ENCODE results near the gene TOMM22. TPM values are rescaled to one million over a fixed set of nuclear protein-coding genes. Genes with fewer than 3 reads are reported as not detected.

Gene TOMM22
- total and polyA plus RNA-seq, 2 donors (not counting 3 experiments of a cell fraction or from before 2014, with no cell fraction given), result 62.3 to 98.8 TPM

- no peak for FAIRE-seq
- ChIA-PET CTCF (interaction anchor here (1.1 to 2.0 kb wide), 2 partner anchors 10 to 18 kb away, joined by 3 to 11 read pairs; no protein-coding TSS in a partner anchor), POLR2A (no interaction called here)
- no peaks in the 10 kb centered on the region for H3K27me3 ChIP-seq (ENCODE audit: control insufficient read depth in 2 of 2, insufficient read depth in 2 of 2, low read length in 2 of 2)
- DNase-seq (ENCODE audit: low read depth, low spot score), result no peak
- H2AFZ ChIP-seq (ENCODE audit: low read depth, low read length), result no peak overlapping the region
- H3K9me3 ChIP-seq (replicated peaks; ENCODE audit: control insufficient read depth, insufficient read depth, low read length), result no peaks in the 10 kb centered on the region
- H3K4me3 ChIP-seq (replicated peaks in 1 of 3; ENCODE audit: insufficient read depth in 1 of 3, low read depth in 1 of 3, low read length in 3 of 3), result no peak overlapping the region
- no peak overlapping the region for H3K4me2 ChIP-seq (ENCODE audit: insufficient read depth, low read length)
- intact Hi-C loops (cut with micrococcal nuclease) (no loop called here), dilution Hi-C loops (cut with MboI; ENCODE audit: extremely low pct_ligation_motif_present, low sequenced_read_pairs) (no loop called here)
- H3K9ac ChIP-seq (replicated peaks; ENCODE audit: extremely low read depth, insufficient read depth, low read length), result no peak overlapping the region
- BruUV-seq (replicated peaks), result no TSS peak
- peaks cover 3 to 11% of the 10 kb centered on the region in 2 experiments for H3K36me3 ChIP-seq (ENCODE audit: control insufficient read depth in 2 of 2, extremely low read depth in 1 of 2, insufficient read depth in 2 of 2, low read length in 2 of 2)
- no peaks in the 10 kb centered on the region for H4K20me1 ChIP-seq (replicated peaks; ENCODE audit: control insufficient read depth, extremely low read depth, insufficient read depth, low read length)
- H3K27ac ChIP-seq (ENCODE audit: insufficient read depth, low read depth, low read length), result no peak overlapping the region
- peaks cover 38% of the 10 kb centered on the region for H3K79me2 ChIP-seq (ENCODE audit: control insufficient read depth, insufficient read depth, low read length)
- H3K9me1 ChIP-seq (replicated peaks; ENCODE audit: control insufficient read depth, extremely low read depth, insufficient read depth, low read length), result no peaks in the 10 kb centered on the region
- peaks cover 10% of the 10 kb centered on the region for H3K4me1 ChIP-seq (ENCODE audit: control insufficient read depth, extremely low read depth, insufficient read depth, low read length)
- TF ChIP-seq, protein P1, sequence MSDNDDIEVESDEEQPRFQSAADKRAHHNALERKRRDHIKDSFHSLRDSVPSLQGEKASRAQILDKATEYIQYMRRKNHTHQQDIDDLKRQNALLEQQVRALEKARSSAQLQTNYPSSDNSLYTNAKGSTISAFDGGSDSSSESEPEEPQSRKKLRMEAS (IDR thresholded peaks at IDR 0.05; ENCODE audit: insufficient read depth, insufficient read length), result no peak
- TF ChIP-seq GATA2 (IDR thresholded peaks at IDR 0.05; ENCODE audit: insufficient read depth, insufficient read length, low read depth, low read length), result no peak
- no peak for TF ChIP-seq JUN (IDR thresholded peaks at IDR 0.05; ENCODE audit: borderline replicate concordance, insufficient read depth, insufficient read length, low read depth)
- TF ChIP-seq POLR2AphosphoS5 (IDR thresholded peaks at IDR 0.05; ENCODE audit: insufficient read depth, low read depth, low read length), result no peak
- TF ChIP-seq FOS (IDR thresholded peaks at IDR 0.05; ENCODE audit: borderline replicate concordance, insufficient read depth, low read length), result no peak
- TF ChIP-seq, protein P2, sequence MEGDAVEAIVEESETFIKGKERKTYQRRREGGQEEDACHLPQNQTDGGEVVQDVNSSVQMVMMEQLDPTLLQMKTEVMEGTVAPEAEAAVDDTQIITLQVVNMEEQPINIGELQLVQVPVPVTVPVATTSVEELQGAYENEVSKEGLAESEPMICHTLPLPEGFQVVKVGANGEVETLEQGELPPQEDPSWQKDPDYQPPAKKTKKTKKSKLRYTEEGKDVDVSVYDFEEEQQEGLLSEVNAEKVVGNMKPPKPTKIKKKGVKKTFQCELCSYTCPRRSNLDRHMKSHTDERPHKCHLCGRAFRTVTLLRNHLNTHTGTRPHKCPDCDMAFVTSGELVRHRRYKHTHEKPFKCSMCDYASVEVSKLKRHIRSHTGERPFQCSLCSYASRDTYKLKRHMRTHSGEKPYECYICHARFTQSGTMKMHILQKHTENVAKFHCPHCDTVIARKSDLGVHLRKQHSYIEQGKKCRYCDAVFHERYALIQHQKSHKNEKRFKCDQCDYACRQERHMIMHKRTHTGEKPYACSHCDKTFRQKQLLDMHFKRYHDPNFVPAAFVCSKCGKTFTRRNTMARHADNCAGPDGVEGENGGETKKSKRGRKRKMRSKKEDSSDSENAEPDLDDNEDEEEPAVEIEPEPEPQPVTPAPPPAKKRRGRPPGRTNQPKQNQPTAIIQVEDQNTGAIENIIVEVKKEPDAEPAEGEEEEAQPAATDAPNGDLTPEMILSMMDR (IDR thresholded peaks at IDR 0.05; ENCODE audit: extremely low read depth in 1 of 2, insufficient read depth in 1 of 2, low read depth in 1 of 2, low read length in 2 of 2), result no peak
- no peak for TF ChIP-seq EZH2 (IDR thresholded peaks at IDR 0.05; ENCODE audit: borderline replicate concordance, low read depth, low read length, severe bottlenecking)
- TF ChIP-seq MYC (IDR thresholded peaks at IDR 0.05; ENCODE audit: low read depth, low read length), result no peak
- TF ChIP-seq POLR2A (IDR thresholded peaks at IDR 0.05; ENCODE audit: low read depth, low read length), result no peak
Measured at GRCh38 chr22:38716826-38717225, 35.1 kb downstream of the TOMM22 start.

All from endothelial cell of umbilical vein (primary cell).